ENCODE data around the gene ANTXRL.

ANTXRL gene

GRCh38 chr10:46306516-46307184 is 19.9 kb downstream of the ANTXRL start:
- no peaks in the 10 kb centered on the region for H3K27me3 ChIP-seq (ENCODE audit: low read depth, low read length)
- no peak overlapping the region for H3K27ac ChIP-seq (ENCODE audit: low read length)
- no peaks in the 10 kb centered on the region for H3K36me3 ChIP-seq (replicated peaks; ENCODE audit: low read depth, low read length)
- no peak overlapping the region for H3K4me2 ChIP-seq (ENCODE audit: low read length)
- H2AFZ ChIP-seq (ENCODE audit: low read depth, low read length) = no peak overlapping the region
- no peaks in the 10 kb centered on the region for H3K79me2 ChIP-seq (ENCODE audit: low read length)
- H3K9me3 ChIP-seq (ENCODE audit: insufficient read depth, low read length) = no peaks in the 10 kb centered on the region
- no peak overlapping the region for H3K9ac ChIP-seq (ENCODE audit: low read length)
- no peaks in the 10 kb centered on the region for H4K20me1 ChIP-seq (ENCODE audit: insufficient read depth, low read length)
- TF ChIP-seq EZH2phosphoT487 (IDR thresholded peaks at IDR 0.05; ENCODE audit: low read depth) = no peak
- TF ChIP-seq, protein P1, sequence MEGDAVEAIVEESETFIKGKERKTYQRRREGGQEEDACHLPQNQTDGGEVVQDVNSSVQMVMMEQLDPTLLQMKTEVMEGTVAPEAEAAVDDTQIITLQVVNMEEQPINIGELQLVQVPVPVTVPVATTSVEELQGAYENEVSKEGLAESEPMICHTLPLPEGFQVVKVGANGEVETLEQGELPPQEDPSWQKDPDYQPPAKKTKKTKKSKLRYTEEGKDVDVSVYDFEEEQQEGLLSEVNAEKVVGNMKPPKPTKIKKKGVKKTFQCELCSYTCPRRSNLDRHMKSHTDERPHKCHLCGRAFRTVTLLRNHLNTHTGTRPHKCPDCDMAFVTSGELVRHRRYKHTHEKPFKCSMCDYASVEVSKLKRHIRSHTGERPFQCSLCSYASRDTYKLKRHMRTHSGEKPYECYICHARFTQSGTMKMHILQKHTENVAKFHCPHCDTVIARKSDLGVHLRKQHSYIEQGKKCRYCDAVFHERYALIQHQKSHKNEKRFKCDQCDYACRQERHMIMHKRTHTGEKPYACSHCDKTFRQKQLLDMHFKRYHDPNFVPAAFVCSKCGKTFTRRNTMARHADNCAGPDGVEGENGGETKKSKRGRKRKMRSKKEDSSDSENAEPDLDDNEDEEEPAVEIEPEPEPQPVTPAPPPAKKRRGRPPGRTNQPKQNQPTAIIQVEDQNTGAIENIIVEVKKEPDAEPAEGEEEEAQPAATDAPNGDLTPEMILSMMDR (IDR thresholded peaks at IDR 0.05; ENCODE audit: low read depth, low read length) = no peak
- H3K4me1 ChIP-seq (ENCODE audit: low read length) = no peaks in the 10 kb centered on the region
- no peak overlapping the region for H3K4me3 ChIP-seq (ENCODE audit: low read length)

- H3K4me3 ChIP-seq (ENCODE audit: low read length) = no peak overlapping the region
- no peaks in the 10 kb centered on the region for H3K79me2 ChIP-seq (ENCODE audit: low read length)
- no peaks in the 10 kb centered on the region for H4K20me1 ChIP-seq (ENCODE audit: insufficient read depth, low read length)
- H2AFZ ChIP-seq (ENCODE audit: low read depth, low read length) = no peak overlapping the region
- H3K4me1 ChIP-seq (ENCODE audit: low read length) = no peaks in the 10 kb centered on the region
- no peak overlapping the region for H3K27ac ChIP-seq (ENCODE audit: low read length)
- H3K4me2 ChIP-seq (ENCODE audit: low read length) = no peak overlapping the region
- H3K36me3 ChIP-seq (replicated peaks; ENCODE audit: low read depth, low read length) = no peaks in the 10 kb centered on the region
- no peak overlapping the region for H3K9ac ChIP-seq (ENCODE audit: low read length)
- H3K9me3 ChIP-seq (ENCODE audit: insufficient read depth, low read length) = no peaks in the 10 kb centered on the region
- H3K27me3 ChIP-seq (ENCODE audit: low read depth, low read length) = no peaks in the 10 kb centered on the region
- TF ChIP-seq EZH2phosphoT487 (IDR thresholded peaks at IDR 0.05; ENCODE audit: low read depth) = no peak
- TF ChIP-seq, protein P1 (IDR thresholded peaks at IDR 0.05; ENCODE audit: low read depth, low read length) = no peak
Observed at GRCh38 chr10:46307281-46308112, 20.7 kb downstream of the ANTXRL start.

- H4K20me1 ChIP-seq (ENCODE audit: insufficient read depth, low read length) = no peaks in the 10 kb centered on the region
- no peaks in the 10 kb centered on the region for H3K9me3 ChIP-seq (ENCODE audit: insufficient read depth, low read length)
- H3K27me3 ChIP-seq (ENCODE audit: low read depth, low read length) = no peaks in the 10 kb centered on the region
- H3K36me3 ChIP-seq (replicated peaks; ENCODE audit: low read depth, low read length) = no peaks in the 10 kb centered on the region
- no peak overlapping the region for H2AFZ ChIP-seq (ENCODE audit: low read depth, low read length)
- H3K4me1 ChIP-seq (ENCODE audit: low read length) = no peaks in the 10 kb centered on the region
- H3K9ac ChIP-seq (ENCODE audit: low read length) = no peak overlapping the region
- TF ChIP-seq, protein P1 (IDR thresholded peaks at IDR 0.05; ENCODE audit: low read depth, low read length) = no peak
- TF ChIP-seq EZH2phosphoT487 (IDR thresholded peaks at IDR 0.05; ENCODE audit: low read depth) = no peak
- H3K79me2 ChIP-seq (ENCODE audit: low read length) = no peaks in the 10 kb centered on the region
- no peak overlapping the region for H3K4me3 ChIP-seq (ENCODE audit: low read length)
- H3K4me2 ChIP-seq (ENCODE audit: low read length) = no peak overlapping the region
- H3K27ac ChIP-seq (ENCODE audit: low read length) = no peak overlapping the region
Observed at GRCh38 chr10:46308113-46308415, 21.3 kb downstream of the ANTXRL start.

- Histone ChIP-seq H3K4me3 (ENCODE audit: low read length) (no peak overlapping the region), H3K4me1 (ENCODE audit: low read length) (no peaks in the 10 kb centered on the region), H3K27me3 (ENCODE audit: low read depth, low read length) (no peaks in the 10 kb centered on the region), H3K9me3 (ENCODE audit: insufficient read depth, low read length) (no peaks in the 10 kb centered on the region), H3K4me2 (ENCODE audit: low read length) (no peak overlapping the region), H3K79me2 (ENCODE audit: low read length) (no peaks in the 10 kb centered on the region), H3K9ac (ENCODE audit: low read length) (no peak overlapping the region), H3K36me3 (replicated peaks; ENCODE audit: low read depth, low read length) (no peaks in the 10 kb centered on the region), H4K20me1 (ENCODE audit: insufficient read depth, low read length) (no peaks in the 10 kb centered on the region), H3K27ac (ENCODE audit: low read length) (no peak overlapping the region), H2AFZ (ENCODE audit: low read depth, low read length) (no peak overlapping the region)
- TF ChIP-seq EZH2phosphoT487 (IDR thresholded peaks at IDR 0.05; ENCODE audit: low read depth) = no peak
- TF ChIP-seq, protein P1 (IDR thresholded peaks at IDR 0.05; ENCODE audit: low read depth, low read length) = no peak
Observed at GRCh38 chr10:46308666-46309450, 22.1 kb downstream of the ANTXRL start.
